A549 (cell line): Measurements from ENCODE around the gene FUCA1.

Experiments
- CHD4 ChIP-seq: fragments of 200-600 bp; sonication (generic); IDR thresholded peaks from 2 replicates; pipeline ENCODE4 v1.6.1; 2016; ENCODE audit warnings: antibody characterized with exemption, mild to moderate bottlenecking, borderline replicate concordance
- EHMT2 ChIP-seq: fragments of 200-600 bp; sonication (generic); IDR thresholded peaks from 2 replicates; pipeline ENCODE4 v1.6.1; 2016; ENCODE audit warnings: antibody characterized with exemption, low read depth, mild to moderate bottlenecking, moderate library complexity
- FOSL2 ChIP-seq, 2 experiments: fragments of 450-650 bp in 1 of 2; fragments of >200 bp in 1 of 2; sonication (Bioruptor Twin) in 1 of 2; formaldehyde crosslinking; IDR thresholded peaks; 2 replicates each; pipeline versions ENCODE4 v1.5.0 to v1.6.1; 2016 to 2020; ENCODE audit warnings: mild to moderate bottlenecking in 1 of 2, moderate library complexity in 1 of 2
- NR3C1 ChIP-seq: fragments of >200 bp; sonication (Bioruptor Twin); formaldehyde crosslinking; IDR thresholded peaks from 3 replicates; pipeline ENCODE4 v1.6.1; 2017
- POLR2A ChIP-seq: IDR thresholded peaks from 2 replicates; pipeline ENCODE4 v1.6.1; 2012; ENCODE audit warnings: mild to moderate bottlenecking, low read length
- RARB ChIP-seq: fragments of 250-450 bp; sonication (Bioruptor Pico); IDR thresholded peaks from 2 replicates; pipeline ENCODE4 v1.8.0; 2021; ENCODE audit warnings: mild to moderate bottlenecking, moderate library complexity
- REST ChIP-seq: fragments of 200-600 bp; sonication (generic); IDR thresholded peaks from 2 replicates; pipeline ENCODE4 v1.6.1; 2016; ENCODE audit warnings: antibody characterized with exemption, mild to moderate bottlenecking, moderate library complexity
- TF ChIP-seq, protein P1 (sequence below): fragments of >200 bp; sonication (Bioruptor Twin); formaldehyde crosslinking; IDR thresholded peaks from 3 replicates; pipeline ENCODE4 v1.5.1; 2016
- TF ChIP-seq, protein P2 (sequence below): fragments of 450-650 bp; IDR thresholded peaks from 2 replicates; pipeline ENCODE4 v1.6.1; 2014; ENCODE audit warnings: antibody characterized with exemption
- TF ChIP-seq, protein P3 (sequence below): fragments of 150-350 bp; IDR thresholded peaks from 2 replicates; pipeline ENCODE4 v1.6.1; 2014; ENCODE audit warnings: low read depth, mild to moderate bottlenecking, low read length

DNA sequence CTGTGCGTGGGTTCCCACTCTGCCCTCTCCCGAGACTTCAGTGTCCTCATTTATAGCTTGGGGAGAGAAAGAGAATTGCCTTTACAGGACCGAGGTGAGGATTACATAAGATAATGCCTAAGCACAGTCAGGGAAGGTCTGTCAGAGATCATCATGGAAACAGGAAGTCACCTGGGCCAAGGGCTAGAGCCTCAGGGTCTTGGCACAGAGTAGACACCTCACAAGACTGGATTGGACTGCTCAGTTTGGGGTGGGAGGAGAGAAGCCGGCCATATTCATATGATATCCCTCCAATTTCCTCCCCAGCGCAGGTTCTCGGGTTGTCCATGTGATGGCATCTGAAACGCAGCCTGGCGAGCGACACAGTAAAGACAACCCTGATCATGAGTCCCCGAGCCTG is 41.3 kb upstream of the FUCA1 start:
- TF ChIP-seq EHMT2 (no peak), CHD4 (no peak), FOSL2 (IDR thresholded peaks at IDR 0.05) (no peak), FOSL2 (CRISPR knock-in tag; IDR thresholded peaks at IDR 0.05) (no peak), REST (no peak), NR3C1 (no peak), RARB (no peak), POLR2A (no peak)
- TF ChIP-seq, protein P1, sequence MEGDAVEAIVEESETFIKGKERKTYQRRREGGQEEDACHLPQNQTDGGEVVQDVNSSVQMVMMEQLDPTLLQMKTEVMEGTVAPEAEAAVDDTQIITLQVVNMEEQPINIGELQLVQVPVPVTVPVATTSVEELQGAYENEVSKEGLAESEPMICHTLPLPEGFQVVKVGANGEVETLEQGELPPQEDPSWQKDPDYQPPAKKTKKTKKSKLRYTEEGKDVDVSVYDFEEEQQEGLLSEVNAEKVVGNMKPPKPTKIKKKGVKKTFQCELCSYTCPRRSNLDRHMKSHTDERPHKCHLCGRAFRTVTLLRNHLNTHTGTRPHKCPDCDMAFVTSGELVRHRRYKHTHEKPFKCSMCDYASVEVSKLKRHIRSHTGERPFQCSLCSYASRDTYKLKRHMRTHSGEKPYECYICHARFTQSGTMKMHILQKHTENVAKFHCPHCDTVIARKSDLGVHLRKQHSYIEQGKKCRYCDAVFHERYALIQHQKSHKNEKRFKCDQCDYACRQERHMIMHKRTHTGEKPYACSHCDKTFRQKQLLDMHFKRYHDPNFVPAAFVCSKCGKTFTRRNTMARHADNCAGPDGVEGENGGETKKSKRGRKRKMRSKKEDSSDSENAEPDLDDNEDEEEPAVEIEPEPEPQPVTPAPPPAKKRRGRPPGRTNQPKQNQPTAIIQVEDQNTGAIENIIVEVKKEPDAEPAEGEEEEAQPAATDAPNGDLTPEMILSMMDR: no peak
- TF ChIP-seq, protein P2, sequence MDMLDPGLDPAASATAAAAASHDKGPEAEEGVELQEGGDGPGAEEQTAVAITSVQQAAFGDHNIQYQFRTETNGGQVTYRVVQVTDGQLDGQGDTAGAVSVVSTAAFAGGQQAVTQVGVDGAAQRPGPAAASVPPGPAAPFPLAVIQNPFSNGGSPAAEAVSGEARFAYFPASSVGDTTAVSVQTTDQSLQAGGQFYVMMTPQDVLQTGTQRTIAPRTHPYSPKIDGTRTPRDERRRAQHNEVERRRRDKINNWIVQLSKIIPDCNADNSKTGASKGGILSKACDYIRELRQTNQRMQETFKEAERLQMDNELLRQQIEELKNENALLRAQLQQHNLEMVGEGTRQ: no peak
- TF ChIP-seq, protein P3, sequence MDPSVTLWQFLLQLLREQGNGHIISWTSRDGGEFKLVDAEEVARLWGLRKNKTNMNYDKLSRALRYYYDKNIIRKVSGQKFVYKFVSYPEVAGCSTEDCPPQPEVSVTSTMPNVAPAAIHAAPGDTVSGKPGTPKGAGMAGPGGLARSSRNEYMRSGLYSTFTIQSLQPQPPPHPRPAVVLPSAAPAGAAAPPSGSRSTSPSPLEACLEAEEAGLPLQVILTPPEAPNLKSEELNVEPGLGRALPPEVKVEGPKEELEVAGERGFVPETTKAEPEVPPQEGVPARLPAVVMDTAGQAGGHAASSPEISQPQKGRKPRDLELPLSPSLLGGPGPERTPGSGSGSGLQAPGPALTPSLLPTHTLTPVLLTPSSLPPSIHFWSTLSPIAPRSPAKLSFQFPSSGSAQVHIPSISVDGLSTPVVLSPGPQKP: no peak
